Heart right ventricle (tissue), 16 donors: Measurements from ENCODE around the gene WDR19. TPM values are rescaled to one million over a fixed set of nuclear protein-coding genes. Genes with fewer than 3 reads are reported as not detected.

ENCODE experiments used
- ATAC-seq, 8 donors: fragments of 200-7000 bp; cut with Tn5 transposase; one replicate each; pipeline ENCODE4 v1.9.1; 2020; ENCODE audit warnings: mild to moderate bottlenecking in 8 of 8, moderate library complexity in 8 of 8, moderate number of reproducible peaks in 1 of 8
- DNase-seq, 2 donors: peaks; one replicate each; pipeline ENCODE4 v3.0.0-alpha.2; 2020
- H3K27ac ChIP-seq, 10 donors: fragments of 200-600 bp; sonication (generic) in 2 of 10; one replicate each; pipeline versions ENCODE4 v1.5.0 to v1.8.0; 2020 to 2022; ENCODE audit warnings: mild to moderate bottlenecking in 3 of 10
- H3K27me3 ChIP-seq, 7 donors: fragments of 200-600 bp; one replicate each; pipeline ENCODE4 v1.8.0; 2021 to 2022; ENCODE audit warnings: mild to moderate bottlenecking in 2 of 7
- H3K36me3 ChIP-seq, 9 donors: fragments of 200-600 bp; sonication (generic) in 1 of 9; one replicate each; pipeline versions ENCODE4 v1.5.0 to v1.8.0; 2020 to 2022; ENCODE audit warnings: mild to moderate bottlenecking in 2 of 9
- H3K4me1 ChIP-seq, 9 donors: fragments of 200-600 bp; sonication (generic) in 1 of 9; one replicate each; pipeline versions ENCODE4 v1.5.0 to v1.8.0; 2020 to 2022; ENCODE audit warnings: mild to moderate bottlenecking in 4 of 9
- H3K4me3 ChIP-seq, 10 donors: fragments of 200-600 bp; sonication (generic) in 2 of 10; one replicate each; pipeline versions ENCODE4 v1.5.0 to v1.8.0; 2020 to 2022; ENCODE audit warnings: mild to moderate bottlenecking in 7 of 10, moderate library complexity in 2 of 10
- H3K9me3 ChIP-seq, 11 donors: fragments of 200-600 bp in 10 of 11; sonication (generic) in 2 of 11; one replicate each; pipeline versions ENCODE4 v1.5.0 to v1.8.0; 2013 to 2022; ENCODE audit warnings: mild to moderate bottlenecking in 2 of 11, control low read depth in 1 of 11, moderate library complexity in 1 of 11
- WGBS, 2 donors: extraction: QIAGEN DNeasy Blood & Tissue Kit; methylation state at CpG; one replicate each; pipeline ENCODE4 v1.1.7; 2013; ENCODE audit warnings: inconsistent platforms in 1 of 2; 5-methylcytosine and 5-hydroxymethylcytosine counted together
- intact Hi-C, 10 donors: fragments of 100-400 bp; cut with DNase I; formaldehyde crosslinking; loops; one replicate each; pipeline versions ENCODE4 v1.11.1 to v1.14.2; 2022
- polyA plus RNA-seq, 2 donors: library from polyadenylated mRNA; stranded (reverse); fragments of 200-250 nt; gene quantifications; one replicate each; pipeline ENCODE4 v1.2.3, GENCODE V29; 2013
- total RNA-seq, 10 donors: library from RNA; stranded (reverse); fragmentation: NEBNext Ultra II Directional in 3 of 10; extraction: Animal tissue kit (Norgen Biotek cat#: 25700) in 3 of 10; gene quantifications; one replicate each; pipeline versions ENCODE4 v1.2.1 to v1.2.4, GENCODE V29; 2021 to 2023
- TF ChIP-seq, protein P1 (sequence below), 9 donors: fragments of 200-600 bp; sonication (generic) in 2 of 9; IDR thresholded peaks; one replicate each; pipeline versions ENCODE4 v1.5.0 to v1.8.0; 2021 to 2022; ENCODE audit warnings: antibody characterized with exemption in 9 of 9, mild to moderate bottlenecking in 5 of 9, moderate library complexity in 1 of 9
- donor health status: Arrhythmogenic right ventricular cardiomyopathy.
- donor health status: ischemic (EF 13 %, LVEDD 7.1; RV severe dilation, severe dysfunction).
- donor health status: healthy with polysubstance abuse.
- donor health status: DM: no; HTN: yes; CAD: no.
- donor health status: DM: no; HTN: no; CAD: no.
- donor health status: ischemic (EF 25% LVEDD 6.9; RV normal size, moderate dysfunction).
- donor health status: ischemic (EF 25% LVEDD 5.7; RV mildly dilated, moderate dysfunction).
- donor health status: healthy.
- donor health status: DM: yes; HTN: yes; CAD: no.
- donor health status: Ischemic cardiomyopathy.
- donor health status: ischemic (EF 35%, LVEDD 5.7; RV mildly dilated, moderate dysfunction).
- donor health status: nonischemic (EF 11% LVEDD 7.7; RV severe dilation, severe dysfunction).
- donor health status: DM: yes; HTN: yes; CAD: no.
- donor health status: PGD.
- donor health status: ischemic (EF 29% LVEDD 5.4; RV normal size, mild dysfunction).
- donor health status: nonischemic (EF 23%, LVEDD 6.1; RV moderate dilation, normal function).

WDR19 gene
- total and polyA plus RNA-seq, 12 donors: 4.1 to 25.8 (median 7.3) TPM

DNA sequence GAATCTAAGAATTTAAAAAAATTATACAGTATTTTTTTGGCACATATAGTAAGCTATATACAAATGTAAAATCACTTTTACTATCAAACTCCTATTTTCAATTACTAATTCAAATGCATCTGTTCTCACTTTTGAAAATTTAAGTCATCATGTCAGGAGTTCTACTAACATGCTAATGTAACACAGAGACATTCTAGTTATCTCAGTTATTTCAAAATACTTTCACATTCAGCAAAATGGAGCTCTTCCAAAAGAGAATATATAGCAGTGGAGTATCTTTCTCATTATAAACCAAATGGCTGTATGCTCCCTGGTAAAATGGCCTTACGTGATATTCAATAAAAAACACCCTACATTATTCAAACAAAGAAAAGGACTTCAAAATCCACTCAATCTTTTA lies 141.5 kb downstream of the WDR19 start:
- TF ChIP-seq, protein P1, sequence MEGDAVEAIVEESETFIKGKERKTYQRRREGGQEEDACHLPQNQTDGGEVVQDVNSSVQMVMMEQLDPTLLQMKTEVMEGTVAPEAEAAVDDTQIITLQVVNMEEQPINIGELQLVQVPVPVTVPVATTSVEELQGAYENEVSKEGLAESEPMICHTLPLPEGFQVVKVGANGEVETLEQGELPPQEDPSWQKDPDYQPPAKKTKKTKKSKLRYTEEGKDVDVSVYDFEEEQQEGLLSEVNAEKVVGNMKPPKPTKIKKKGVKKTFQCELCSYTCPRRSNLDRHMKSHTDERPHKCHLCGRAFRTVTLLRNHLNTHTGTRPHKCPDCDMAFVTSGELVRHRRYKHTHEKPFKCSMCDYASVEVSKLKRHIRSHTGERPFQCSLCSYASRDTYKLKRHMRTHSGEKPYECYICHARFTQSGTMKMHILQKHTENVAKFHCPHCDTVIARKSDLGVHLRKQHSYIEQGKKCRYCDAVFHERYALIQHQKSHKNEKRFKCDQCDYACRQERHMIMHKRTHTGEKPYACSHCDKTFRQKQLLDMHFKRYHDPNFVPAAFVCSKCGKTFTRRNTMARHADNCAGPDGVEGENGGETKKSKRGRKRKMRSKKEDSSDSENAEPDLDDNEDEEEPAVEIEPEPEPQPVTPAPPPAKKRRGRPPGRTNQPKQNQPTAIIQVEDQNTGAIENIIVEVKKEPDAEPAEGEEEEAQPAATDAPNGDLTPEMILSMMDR (IDR thresholded peaks at IDR 0.05): no peak
- H3K9me3 ChIP-seq: no peaks in the 10 kb centered on the region
- H3K4me1 ChIP-seq: no peaks in the 10 kb centered on the region
- intact Hi-C loops: no loop called here
- no peak overlapping the region for H3K27ac ChIP-seq
- no peaks in the 10 kb centered on the region for H3K27me3 ChIP-seq
- H3K36me3 ChIP-seq: peaks cover 0 to 88% (median 0%) of the 10 kb centered on the region in 9 donors
- no peak for ATAC-seq
- DNase-seq: no peak
- no peak overlapping the region for H3K4me3 ChIP-seq
- WGBS, 2 donors: 100% methylated on average over 1 of the region's 1 CpG

DNA sequence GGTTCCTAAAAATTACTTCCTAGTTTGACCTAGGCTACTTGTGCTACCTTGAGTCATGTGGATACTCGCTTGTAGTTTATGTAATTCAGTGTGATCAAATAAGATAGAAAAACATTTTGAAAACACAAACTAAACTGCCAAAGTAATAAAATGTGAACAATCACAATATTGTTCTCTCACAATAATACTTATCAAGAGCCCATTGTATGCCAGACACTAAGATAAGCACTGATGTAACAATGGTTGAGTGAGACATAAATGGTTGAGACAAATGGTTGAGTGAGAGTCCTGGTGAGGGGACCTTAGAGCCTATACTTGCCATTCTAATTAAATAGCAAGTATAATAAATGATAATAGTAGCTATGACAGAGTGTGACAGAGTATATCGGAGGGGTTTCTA lies 142.1 kb downstream of the WDR19 start:
- Histone ChIP-seq H3K9me3 (no peaks in the 10 kb centered on the region), H3K4me1 (no peaks in the 10 kb centered on the region), H3K27ac (no peak overlapping the region), H3K36me3 (peaks cover 0 to 82% (median 0%) of the 10 kb centered on the region in 9 donors), H3K4me3 (no peak overlapping the region), H3K27me3 (no peaks in the 10 kb centered on the region)
- TF ChIP-seq, protein P1 (IDR thresholded peaks at IDR 0.05): no peak
- DNase-seq: no peak
- intact Hi-C loops: no loop called here
- no peak for ATAC-seq
- 96% methylated on average over 2 of the region's 2 CpGs for WGBS, 2 donors

DNA sequence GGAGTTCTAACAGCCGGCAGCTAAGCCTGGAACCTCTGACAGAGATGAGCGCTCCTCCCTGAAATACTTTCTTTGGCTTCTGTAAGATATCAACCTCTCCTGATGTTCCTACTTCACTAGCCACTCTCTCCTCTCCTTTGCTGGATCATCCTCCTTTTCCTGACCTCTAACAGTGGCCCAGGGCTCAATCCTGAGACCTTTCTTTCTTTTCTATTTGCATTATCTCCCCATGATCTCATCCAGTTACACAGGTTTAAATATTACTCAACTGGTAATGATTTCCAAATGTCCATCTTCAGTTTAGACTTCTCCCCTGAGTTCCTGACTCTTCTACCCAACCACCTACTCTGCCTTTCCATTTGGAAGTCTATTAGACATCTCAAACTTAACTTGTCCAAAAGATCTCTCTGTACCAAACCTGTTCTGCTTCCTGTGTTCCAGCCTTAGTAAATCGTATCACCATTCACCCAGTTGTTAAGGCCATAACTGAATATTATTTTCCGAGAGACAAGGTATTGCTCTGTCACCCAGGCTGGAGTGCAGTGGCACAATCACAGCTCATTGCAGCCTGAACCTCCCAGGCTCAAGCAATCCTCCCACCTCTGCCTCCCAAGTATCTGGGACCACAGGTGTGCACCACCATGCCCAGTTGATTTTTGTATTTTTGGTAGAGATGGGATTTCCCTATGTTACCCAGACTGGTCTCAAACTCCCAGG lies 142.7 kb downstream of the WDR19 start:
- Histone ChIP-seq H3K27me3 (no peaks in the 10 kb centered on the region), H3K9me3 (no peaks in the 10 kb centered on the region), H3K4me3 (no peak overlapping the region), H3K4me1 (no peaks in the 10 kb centered on the region), H3K27ac (no peak overlapping the region), H3K36me3 (peaks cover 0 to 76% (median 0%) of the 10 kb centered on the region in 9 donors)
- ATAC-seq: no peak
- TF ChIP-seq, protein P1 (IDR thresholded peaks at IDR 0.05): no peak
- intact Hi-C loops: no loop called here
- DNase-seq: no peak
- 87 to 97% methylated on average over 4 of the region's 4 CpGs for WGBS, 2 donors

DNA sequence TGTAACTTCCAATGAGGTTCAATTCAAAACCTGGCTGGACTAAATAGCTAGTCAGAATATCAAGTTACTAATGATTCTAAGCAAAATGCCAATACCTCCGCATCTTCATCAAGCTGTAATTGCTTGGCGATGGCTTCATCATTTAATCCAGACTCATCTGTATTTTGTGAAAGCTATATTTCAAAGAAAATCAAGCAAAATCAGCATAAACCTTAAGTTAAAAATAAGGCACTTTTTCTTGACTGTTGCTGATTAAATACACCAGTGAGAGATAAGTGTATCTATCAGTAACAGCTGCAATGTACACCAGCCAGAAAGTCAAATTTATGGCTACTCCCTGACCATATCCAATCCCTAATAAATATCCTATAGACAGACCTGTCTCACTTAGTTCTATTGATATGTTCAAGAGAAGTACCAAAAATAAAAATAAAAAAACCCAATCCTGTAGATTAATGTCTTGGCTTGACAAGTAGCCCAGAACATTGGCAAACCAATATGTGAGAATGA lies 144.2 kb downstream of the WDR19 start:
- no peaks in the 10 kb centered on the region for H3K9me3 ChIP-seq
- H3K36me3 ChIP-seq: peaks cover 0 to 62% (median 0%) of the 10 kb centered on the region in 9 donors
- no peak overlapping the region for H3K27ac ChIP-seq
- no peaks in the 10 kb centered on the region for H3K4me1 ChIP-seq
- ATAC-seq: no peak
- intact Hi-C loops: no loop called here
- TF ChIP-seq, protein P1 (IDR thresholded peaks at IDR 0.05): no peak
- no peak overlapping the region for H3K4me3 ChIP-seq
- no peaks in the 10 kb centered on the region for H3K27me3 ChIP-seq
- no peak for DNase-seq
- WGBS, 2 donors: 94 to 97% methylated on average over 2 of the region's 2 CpGs
